ENCODE measurements around the gene GOLGA6C.
A peak's percentile ranks its signal among the peaks of the same experiment; 100 is the strongest.
"Not testable (repeated sequence)": the region's sequence is repeated elsewhere in the genome, so short reads cannot be mapped to it uniquely, and the experiment has no call there.

GOLGA6C gene

GRCh38 chr15:75259873-75260272, 1.7 kb downstream of the GOLGA6C start:
- not testable (repeated sequence) for DNase-seq

GRCh38 chr15:75273751-75274359, 15.7 kb downstream of the GOLGA6C start:
- DNase-seq, result not testable (repeated sequence)

GRCh38 chr15:75274509-75275107, 16.5 kb downstream of the GOLGA6C start:
- peak; percentile 57 for DNase-seq

GRCh38 chr15:75275617-75276016, 17.5 kb downstream of the GOLGA6C start:
- DNase-seq, result peak; percentile 15

GRCh38 chr15:75278497-75278896, 20.4 kb downstream of the GOLGA6C start:
- DNase-seq, result not testable (repeated sequence)

- DNase-seq, result not testable (repeated sequence)
Observed at GRCh38 chr15:75282572-75282971, 24.4 kb downstream of the GOLGA6C start, which contains the start of gene GOLGA6D. TSS of gene GOLGA6D (plus strand) at chr15:75282835. CDS start at chr15:75282876, 41 bp downstream.

- DNase-seq, result not testable (repeated sequence)
Observed at GRCh38 chr15:75284152-75284551, 26.0 kb downstream of the GOLGA6C start.

GRCh38 chr15:75293660-75294059, 35.5 kb downstream of the GOLGA6C start:
- DNase-seq, result not testable (repeated sequence)

GRCh38 chr15:75298541-75299310, 40.6 kb downstream of the GOLGA6C start:
- DNase-seq, result not testable (repeated sequence)

GRCh38 chr15:75299311-75299688, 41.2 kb downstream of the GOLGA6C start:
- peak; percentile 47 for DNase-seq

GRCh38 chr15:75300026-75300425, 41.9 kb downstream of the GOLGA6C start:
- DNase-seq, result not testable (repeated sequence)

- DNase-seq, result no peak
Observed at GRCh38 chr15:75302318-75302717, 44.2 kb downstream of the GOLGA6C start.

- not testable (repeated sequence) for DNase-seq
Observed at GRCh38 chr15:75302753-75303152, 44.6 kb downstream of the GOLGA6C start.

GRCh38 chr15:75306188-75306587, 48.1 kb downstream of the GOLGA6C start:
- no peak for DNase-seq

- no peak for DNase-seq
Observed at GRCh38 chr15:75307778-75308390, 49.8 kb downstream of the GOLGA6C start.

GRCh38 chr15:75309711-75310110, 51.6 kb downstream of the GOLGA6C start:
- DNase-seq, result no peak

- DNase-seq, result not testable (repeated sequence)
Observed at GRCh38 chr15:75312548-75312947, 54.4 kb downstream of the GOLGA6C start.

GRCh38 chr15:75313116-75313845, 55.1 kb downstream of the GOLGA6C start:
- no peak for DNase-seq

- no peak for DNase-seq
Observed at GRCh38 chr15:75314552-75315290, 56.6 kb downstream of the GOLGA6C start.

- not testable (repeated sequence) for DNase-seq
Observed at GRCh38 chr15:75319231-75319897, 61.2 kb downstream of the GOLGA6C start.

All from CD4-positive, alpha-beta T cell treated with Interleukin-15 for 1 hour (primary cell).